HG02870 (cell line): Measurements from ENCODE around the gene QRFP.
"Not testable (repeated sequence)": the region's sequence is repeated elsewhere in the genome, so short reads cannot be mapped to it uniquely, and the experiment has no call there.

Experiments used
- ATAC-seq: cut with Tn5 transposase; IDR thresholded peaks from one replicate; pipeline ENCODE4 v1.9.1; 2021; ENCODE audit warnings: mild to moderate bottlenecking, moderate library complexity; ENCODE audit not compliant: unreplicated experiment

Gene QRFP

DNA sequence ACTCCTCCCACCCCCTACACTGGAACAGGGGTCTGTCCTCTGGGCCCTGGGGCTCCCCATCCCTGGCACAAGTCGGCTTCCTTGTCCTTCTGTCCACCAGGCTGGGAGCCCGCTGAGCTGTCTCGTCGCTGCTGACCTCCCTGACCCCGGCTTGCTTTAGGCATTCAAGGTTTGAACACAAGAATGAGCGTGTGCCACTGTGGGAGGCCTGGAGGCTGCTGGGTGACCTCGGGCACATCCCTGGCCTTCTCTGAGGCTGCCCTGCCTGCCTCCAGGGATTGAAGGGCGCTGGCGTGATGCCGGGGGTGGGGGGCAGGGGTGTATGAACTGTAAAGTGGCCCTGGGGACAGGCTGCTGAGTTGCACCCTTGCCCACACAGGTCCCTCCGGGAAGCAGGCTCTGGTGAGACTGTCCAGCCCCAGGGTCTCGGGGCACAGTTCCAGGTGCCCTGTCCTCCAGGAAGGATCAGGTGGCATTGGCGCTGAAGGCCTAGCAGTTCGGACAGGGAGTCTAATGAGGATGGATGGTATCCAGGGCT lies 24.2 kb upstream of the QRFP start:
- ATAC-seq, result no peak

DNA sequence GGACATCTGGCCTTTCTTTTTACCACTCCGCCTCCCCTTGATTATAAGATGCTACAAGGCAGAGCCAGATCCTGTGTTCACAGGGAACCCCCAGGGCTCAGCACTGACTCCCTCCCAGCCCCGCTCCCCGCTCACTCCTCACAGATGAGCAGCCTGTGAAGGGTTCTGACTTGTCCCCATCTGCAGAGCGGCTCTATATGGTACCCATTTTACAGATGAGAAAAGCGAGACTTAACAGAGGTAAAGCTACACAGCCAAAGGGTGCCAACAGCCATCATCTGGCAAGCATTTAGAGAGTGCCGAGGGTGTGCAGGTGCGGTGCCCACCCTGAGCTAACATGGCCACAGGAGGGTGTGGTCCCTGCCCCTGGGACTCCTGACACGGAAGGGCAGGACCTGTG lies 23.6 kb upstream of the QRFP start:
- ATAC-seq, result no peak

DNA sequence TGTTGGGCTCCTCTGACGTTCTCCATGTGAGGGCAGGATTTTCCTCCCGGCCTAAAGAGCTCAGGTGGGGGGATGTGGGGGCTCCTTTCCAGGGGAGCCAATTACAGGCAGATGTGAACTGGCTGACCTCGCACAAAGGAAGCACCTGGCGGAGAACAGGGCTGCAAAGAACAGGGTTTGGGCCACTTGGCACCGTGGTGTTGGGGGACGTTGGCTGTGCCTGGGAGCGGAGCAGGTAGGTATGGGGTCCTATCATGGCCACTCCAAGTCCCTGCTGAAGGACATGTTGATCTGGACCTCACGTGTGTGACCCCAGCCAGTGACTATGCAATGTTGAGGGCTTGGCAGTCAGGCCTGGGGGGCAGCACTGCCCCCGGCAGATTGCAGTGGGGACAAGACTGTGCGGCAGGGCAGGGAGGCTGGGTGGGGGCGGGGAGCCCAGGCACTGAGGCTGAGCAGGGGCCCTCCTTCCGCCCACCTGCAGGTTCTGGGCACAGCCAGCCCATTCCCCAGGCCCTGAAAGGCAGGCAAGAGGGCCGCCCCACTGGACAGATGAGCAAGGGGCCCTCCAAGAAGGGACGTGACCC lies 23.0 kb upstream of the QRFP start:
- no peak for ATAC-seq

DNA sequence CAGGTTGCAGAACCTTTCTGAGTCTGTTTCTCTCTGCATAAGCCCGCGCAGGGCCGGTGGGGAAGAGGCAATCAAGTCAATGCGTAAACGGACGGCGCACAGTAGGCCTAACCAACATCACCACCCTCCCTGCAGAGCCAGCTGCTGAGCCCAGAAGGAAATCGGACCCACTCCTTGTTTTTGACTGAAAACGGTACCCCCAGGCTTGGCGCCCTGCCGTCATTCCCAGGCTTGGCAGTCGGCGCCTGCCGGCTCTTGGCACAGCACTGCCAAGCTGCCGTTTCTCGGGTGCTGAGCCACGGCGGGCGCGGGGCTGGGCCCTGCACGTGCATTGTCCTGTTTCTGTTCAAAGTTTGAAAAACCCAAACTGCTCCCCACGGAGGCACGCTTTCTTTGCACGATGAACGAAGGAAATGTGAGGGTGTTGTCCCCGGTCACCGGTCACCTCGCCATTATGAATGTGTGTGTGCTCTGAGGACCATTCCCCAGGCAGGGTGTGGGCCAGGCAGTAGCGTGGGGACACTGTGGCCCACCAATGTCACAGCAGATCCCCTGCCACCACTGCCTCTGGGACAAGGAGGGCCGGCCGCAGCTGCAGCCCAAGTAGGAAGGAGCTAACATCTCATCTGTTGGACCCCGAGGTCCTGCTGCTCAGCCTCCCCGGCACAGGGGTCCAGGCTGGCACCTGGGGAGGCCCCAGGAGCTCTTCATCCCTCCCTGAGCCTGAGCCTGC lies 22.4 kb upstream of the QRFP start:
- ATAC-seq, result no peak

DNA sequence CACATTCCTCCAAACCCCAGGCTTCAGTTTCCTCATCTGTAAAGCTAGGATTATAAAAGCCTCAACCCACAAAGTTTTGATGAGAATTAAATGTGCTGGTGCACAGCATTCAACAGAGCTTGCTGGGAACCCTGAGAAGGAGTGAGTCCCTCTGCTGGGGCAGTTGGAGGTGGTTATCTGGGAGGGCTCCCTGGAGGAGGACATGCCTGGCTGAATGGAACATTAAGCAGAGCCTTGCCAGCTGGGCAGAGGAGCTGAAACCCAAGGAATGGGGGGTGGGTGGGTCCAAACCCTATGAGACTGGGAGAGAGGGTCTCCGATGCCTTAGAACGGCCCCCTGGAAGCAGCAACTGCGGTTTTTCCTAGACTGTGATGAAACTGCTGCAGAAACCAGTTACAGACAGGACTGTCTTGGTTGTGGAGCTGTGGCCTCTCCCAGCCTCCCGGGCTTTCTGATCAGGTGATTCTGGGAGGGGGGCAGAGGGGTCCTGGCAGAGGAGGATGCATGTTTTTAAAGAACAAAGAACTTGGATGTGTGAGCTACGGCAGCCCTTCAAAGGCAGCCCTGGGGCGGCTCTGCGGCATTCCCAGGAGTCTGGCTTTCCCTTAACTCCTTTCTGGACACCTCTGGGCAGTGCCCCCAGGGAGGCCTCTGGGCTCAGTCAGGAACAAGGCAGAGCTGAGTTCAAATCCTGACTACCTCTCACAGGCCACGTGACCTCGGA lies 21.7 kb upstream of the QRFP start:
- ATAC-seq, result no peak

DNA sequence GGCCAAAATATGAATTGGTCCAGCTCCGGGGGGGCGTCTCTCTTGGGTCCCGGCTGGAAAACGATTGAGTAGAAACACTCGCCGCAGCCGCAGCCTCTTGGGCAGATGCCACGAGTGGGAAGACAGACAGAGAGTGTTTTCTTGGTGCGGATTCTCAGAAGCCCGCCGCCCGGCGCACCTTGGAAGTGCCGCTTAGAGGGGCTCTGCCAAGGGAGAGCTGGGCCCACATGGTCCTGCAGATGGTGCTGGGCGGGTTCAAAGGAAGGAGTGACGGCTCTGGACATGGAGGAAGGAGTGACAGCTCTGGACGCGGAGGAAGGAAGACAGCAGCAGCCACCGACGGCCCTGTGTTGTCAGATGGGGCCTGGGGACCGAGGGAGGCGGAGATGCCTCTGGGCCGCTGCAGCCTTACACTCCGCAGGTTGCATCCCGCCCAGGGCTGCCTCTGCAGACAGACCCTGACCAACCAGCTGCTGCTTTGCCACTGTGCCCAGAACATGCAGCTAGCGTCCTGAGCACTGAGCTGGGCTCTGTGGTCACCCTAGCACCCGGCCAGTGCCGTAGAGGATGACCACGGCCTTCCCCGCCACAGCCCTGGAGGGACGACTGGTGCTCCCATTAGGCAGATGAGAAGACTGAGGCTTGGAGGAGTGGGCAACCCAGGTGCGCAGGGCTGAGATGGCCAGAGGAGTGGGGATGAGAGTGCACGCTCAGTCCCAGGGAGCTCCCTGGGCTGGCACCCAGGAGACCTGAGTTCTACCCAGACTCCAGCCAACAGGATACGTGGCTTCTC lies 20.8 kb upstream of the QRFP start:
- no peak for ATAC-seq

DNA sequence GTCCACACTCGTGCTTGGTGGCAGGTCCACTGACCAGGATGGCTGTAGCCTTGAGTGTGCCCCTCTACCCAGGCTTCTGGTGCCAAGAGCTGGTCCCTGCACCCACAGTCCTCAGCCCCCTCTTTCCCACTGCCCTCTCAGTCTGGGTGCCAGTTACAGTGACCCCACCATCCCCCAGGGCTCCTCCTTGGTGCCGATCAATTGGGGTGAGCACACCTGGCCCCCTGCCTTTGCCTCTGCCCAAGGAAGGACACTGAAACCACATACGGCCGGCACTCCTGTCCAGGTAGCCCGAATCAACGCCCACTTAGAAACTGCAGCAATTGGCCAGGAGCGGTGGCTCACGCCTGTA lies 18.5 kb upstream of the QRFP start:
- ATAC-seq, result no peak

DNA sequence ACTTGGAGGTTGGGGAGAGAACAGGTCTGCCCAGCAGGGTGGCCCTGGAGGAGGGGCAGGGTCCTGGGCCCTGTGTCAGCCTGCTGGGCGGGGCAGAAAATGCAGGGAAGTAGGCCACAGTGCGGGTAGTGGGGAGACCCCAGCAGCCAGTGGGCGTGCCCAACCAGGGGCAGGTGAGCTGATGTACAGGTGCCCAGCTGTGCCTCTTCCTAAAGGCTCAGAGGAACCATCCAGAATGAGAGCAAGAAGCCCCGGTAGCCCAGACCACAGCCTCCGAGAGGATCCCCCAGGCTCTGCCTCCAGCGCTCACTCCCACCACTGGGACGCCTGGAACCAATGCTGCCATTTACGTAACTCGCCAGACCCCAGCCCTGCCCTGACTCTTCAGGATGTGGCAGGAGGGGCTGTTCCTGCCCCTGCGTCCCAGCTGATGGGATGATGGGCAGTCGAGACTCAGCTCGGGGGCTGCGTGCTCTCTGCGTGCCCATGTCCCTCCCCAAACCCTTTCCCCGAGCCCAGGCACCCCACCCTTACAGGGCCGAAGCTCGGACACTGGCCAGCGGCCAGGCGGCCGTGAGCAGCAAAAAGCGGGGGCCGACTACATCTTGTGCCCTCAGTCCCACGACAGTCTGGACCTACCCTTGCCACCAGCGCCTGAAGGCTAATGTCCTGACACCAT lies 17.9 kb upstream of the QRFP start:
- ATAC-seq, result no peak

DNA sequence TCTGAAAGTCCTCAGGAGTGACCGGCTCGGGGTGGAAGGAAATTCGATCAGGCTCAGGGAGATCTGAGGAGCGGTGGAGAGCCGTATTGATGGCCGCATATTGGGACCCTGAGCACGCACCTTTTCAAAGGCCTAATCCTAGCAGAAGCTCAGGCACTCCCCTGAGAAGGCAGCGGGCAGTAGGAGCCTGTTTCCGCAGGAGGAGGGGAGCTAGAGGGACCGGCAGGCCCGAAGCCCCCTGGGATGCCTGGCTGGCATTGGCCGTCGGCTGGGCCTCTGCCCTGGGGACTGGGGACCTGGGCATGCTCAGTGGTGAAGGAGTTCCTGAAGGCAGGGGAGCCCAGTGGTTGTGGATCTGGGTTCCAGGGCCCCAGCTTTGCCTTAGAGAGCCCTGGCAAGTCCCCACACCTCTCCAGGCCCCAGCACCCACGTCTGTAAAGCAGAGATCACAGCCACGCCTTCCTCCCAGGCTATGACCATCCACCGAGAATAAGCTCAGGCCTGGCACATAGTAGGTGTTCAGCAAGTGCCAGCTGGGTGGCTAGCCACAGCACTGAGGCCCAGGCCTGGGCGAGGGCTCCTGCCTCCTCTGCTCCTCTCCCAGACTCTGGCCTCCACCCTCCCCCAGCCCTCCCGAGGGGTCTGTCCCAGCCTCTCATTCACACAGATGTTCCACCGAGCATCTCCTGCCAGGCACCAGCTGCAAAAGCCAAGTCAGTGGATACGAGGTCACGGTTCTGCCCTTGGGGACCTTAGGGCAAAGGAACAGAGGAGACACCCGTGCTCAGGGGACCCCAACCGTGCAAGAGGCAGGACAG lies 17.2 kb upstream of the QRFP start:
- no peak for ATAC-seq

DNA sequence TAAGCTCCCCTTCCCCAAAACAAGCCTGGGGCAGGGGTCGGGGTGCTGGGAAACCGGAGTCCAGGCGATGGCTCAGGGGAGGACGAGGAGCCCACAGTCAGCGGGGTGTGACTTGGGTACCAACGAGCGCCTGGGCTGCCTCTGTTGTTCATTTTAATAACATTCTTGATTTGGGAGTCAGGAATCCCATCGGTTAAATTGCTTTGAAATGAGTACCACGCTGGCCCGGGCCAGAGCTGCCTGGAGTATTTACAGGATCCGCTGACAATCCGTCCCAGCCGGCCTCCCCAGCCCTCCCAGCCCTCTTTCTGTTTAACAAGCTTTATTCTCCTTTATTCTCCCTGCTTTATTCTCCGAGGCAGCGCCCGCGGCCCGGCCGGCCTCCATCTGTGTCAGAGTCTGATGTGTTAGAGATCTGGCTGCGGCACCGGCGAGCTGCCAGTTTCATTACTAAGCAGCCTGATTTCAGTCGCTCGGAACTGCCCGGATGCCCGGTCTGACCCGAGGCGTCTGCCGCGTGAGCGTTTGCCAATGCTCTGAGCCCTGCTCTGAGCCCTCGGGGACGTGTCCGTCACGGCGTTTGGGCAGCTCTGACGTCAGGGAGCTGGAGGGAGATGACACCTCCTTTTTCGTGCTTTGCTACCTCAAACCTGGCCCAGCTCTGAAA lies 16.5 kb upstream of the QRFP start:
- no peak for ATAC-seq

DNA sequence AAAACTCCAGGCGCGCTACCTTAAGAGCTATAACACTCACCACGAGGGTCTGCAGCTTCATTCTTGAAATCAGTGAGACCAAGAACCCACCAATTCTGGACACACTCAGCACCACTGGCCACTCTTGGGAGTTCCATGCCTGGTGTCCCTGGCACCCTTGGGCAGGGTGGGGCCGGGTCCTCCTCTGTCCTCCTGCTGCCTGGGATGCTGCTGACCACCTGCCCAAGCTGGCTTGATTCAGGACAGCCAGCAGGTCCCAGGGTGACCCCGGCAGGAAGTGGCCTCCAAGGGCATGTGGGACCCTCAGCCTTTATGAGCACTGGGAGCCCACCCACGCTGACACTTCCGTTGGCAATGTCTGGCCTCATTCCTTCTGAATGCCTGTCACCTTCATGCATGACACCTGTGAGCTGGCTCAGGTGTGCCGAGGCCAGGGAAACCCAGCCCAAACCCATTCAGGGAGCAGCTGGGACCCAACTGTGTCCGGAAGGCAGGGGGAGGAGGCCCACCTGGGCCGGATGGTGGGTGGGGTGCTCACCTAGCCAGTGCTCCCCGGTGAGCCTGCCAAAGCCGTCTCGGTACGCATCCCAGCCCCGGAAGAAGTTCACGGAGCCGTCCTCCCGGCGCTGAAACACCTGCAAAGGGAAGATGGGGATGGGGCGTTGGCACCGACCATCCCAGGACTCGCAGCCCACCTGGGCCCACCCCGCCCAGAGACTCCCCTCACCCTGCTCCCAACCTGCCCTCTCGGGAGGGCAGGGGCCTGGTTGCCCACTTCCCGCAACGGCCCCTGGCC lies 14.8 kb upstream of the QRFP start:
- no peak for ATAC-seq

DNA sequence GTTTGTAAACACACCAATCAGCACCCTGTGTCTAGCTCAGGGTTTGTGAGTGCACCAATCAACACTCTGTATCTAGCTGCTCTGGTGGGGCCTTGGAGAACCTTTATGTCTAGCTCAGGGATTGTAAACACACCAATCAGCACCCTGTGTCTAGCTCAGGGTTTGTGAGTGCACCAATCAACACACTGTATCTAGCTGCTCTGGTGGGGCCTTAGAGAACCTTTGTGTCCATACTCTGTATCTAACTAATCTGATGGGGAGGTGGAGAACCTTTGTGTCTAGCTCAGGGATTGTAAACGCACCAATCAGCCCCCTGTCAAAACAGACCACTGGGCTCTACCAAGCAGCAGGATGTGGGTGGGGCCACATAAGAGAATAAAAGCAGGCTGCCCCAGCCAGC lies 14.1 kb upstream of the QRFP start:
- not testable (repeated sequence) for ATAC-seq

DNA sequence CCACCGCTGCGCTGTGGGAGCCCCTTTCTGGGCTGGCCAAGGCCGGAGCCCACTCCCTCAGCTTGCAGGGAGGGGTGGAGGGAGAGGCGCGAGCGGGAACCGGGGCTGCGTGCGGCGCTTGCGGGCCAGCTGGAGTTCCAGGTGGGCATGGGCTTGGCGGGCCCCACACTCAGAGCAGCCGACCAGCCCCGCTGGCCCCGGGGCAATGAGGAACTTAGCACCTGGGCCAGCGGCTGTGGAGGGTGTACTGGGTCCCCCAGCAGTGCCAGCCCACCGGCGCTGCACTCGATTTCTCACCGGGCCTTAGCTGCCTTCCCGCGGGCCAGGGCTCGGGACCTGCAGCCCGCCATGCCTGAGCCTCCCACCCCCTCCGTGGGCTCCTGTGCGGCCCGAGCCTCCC lies 13.4 kb upstream of the QRFP start:
- ATAC-seq, result not testable (repeated sequence)

DNA sequence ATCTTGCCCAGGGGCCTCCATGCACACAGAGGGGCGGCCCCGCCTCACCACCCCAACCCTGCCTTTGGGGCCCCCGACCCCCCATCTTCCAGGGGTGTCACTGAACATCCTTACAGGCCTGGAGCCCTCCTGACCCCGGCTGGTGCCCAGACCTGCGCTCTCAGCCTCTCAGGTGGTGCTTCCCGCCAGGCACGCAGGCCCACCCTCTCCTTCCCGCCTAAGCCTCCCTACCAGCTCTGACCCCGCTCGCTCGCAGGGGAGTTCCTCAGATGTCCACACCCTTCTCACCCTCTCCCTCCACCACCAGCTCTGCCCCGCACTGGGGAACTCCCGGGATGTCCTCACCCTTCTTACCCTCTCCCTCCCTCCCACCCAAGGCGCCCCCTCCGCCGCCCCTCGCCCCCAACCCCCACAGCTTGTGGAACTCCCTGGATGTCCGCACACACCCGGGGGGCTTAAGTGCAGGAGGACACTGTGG lies 12.3 kb upstream of the QRFP start:
- no peak for ATAC-seq

DNA sequence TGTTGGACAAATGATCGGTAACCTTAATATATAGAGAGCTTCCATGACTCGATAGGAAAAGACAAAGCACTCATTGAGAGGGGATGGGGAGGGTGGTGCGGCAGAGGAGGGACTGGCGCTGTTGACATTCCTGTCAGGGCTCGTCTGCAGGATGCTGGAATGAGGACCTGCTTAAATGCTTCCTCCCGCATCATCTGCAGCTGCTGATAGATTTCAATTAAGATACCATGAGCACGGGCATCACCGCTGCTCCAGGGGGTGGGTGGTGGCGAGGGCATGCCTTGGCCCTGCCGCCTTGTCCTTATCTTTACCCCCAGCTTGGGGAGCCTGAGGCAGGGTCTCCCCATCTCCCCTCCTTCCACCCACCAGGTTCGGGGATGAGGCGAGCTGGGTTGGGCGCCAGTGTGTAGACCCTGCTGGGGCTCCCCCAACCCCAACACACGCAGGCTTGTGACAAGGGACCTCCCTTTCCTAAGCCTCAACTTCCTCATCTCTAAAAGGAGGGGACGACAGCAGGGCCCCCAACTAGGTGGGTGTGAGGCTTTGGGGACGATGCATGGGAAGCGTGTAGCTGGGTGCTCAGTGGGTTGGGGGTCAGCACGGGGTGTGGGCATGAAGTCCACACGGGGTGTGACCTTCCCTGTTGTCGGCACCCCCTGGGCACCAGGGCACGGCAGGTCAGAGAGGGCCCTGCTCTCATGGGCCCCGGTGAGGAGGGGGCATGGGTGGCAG lies 11.7 kb upstream of the QRFP start:
- no peak for ATAC-seq

DNA sequence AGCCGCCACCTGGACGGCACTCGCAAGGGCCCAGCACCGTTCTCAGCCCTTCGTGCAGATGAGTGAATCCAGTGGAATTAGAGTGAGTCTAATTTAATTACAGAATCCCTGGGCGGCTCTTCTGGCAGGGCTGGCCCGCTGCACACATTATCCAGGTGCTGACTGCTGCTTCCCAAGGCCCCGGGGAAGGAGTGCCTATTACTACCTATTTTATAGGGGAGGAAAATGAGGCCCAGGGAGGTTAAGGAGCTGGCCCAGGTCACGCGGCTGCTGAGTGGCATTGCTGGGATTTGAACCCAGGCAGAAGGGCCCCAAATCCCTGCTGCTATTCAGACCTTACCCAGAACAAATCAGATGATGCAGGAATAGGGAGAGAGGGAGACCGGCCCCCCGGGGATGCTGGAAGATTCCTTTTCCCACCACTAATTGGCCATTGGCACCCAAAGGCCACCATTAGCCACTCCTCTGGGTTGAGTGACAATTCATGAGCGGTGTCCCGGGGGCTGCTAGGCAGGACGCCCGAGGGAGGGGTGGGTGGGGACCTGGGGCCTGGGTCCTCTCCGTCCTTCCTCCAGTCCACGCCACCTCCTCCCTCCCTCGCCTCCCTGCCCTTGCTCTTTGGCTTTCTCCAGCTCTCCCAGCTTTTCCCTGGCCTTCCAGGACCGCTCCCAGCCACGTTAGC lies 10.3 kb upstream of the QRFP start:
- ATAC-seq, result no peak
